ENCODE results near the gene TUBB3. TPM values are rescaled to one million over a fixed set of nuclear protein-coding genes. Genes with fewer than 3 reads are reported as not detected.

The TUBB3 gene
- total RNA-seq, 1 experiment from 2014 or later, result 52.1 TPM

GRCh38 chr16:89974870-89975269, 51.7 kb downstream of the TUBB3 start:
- BruUV-seq (replicated peaks), result no TSS peak
- Mint-ChIP-seq H3K36me3 (ENCODE audit: insufficient read depth, unreplicated experiment) (peaks cover 65% of the 10 kb centered on the region), H3K27ac (ENCODE audit: unreplicated experiment) (no peak overlapping the region), H3K9me3 (ENCODE audit: low read depth, unreplicated experiment) (no peaks in the 10 kb centered on the region), H3K4me1 (ENCODE audit: low read depth, unreplicated experiment) (peaks cover 25% of the 10 kb centered on the region), H3K4me3 (ENCODE audit: low read depth, unreplicated experiment) (no peak overlapping the region), H3K27me3 (ENCODE audit: unreplicated experiment) (no peaks in the 10 kb centered on the region)
- no peak for TF ChIP-seq CTCF (IDR thresholded peaks at IDR 0.05; ENCODE audit: unreplicated experiment)
- intact Hi-C loops (cut with micrococcal nuclease; ENCODE audit: unreplicated experiment), result no loop called here
- no peak for DNase-seq
- CTCF ChIA-PET, result interaction anchor here (0.5 kb wide), 1 partner anchor 26 kb away, joined by 5 read pairs; no protein-coding TSS in a partner anchor

- intact Hi-C loops (cut with micrococcal nuclease; ENCODE audit: unreplicated experiment), result no loop called here
- Mint-ChIP-seq H3K27ac (ENCODE audit: unreplicated experiment) (no peak overlapping the region), H3K27me3 (ENCODE audit: unreplicated experiment) (no peaks in the 10 kb centered on the region), H3K36me3 (ENCODE audit: insufficient read depth, unreplicated experiment) (peaks cover 58% of the 10 kb centered on the region), H3K9me3 (ENCODE audit: low read depth, unreplicated experiment) (no peaks in the 10 kb centered on the region), H3K4me3 (ENCODE audit: low read depth, unreplicated experiment) (no peak overlapping the region), H3K4me1 (ENCODE audit: low read depth, unreplicated experiment) (no peaks in the 10 kb centered on the region)
- DNase-seq, result no peak
- no TSS peak for BruUV-seq (replicated peaks)
- TF ChIP-seq CTCF (IDR thresholded peaks at IDR 0.05; ENCODE audit: unreplicated experiment), result no peak
- CTCF ChIA-PET, result interaction anchor here (0.6 kb wide), 1 partner anchor 39 kb away, joined by 4 read pairs; no protein-coding TSS in a partner anchor
Measured at GRCh38 chr16:89981414-89981813, 58.3 kb downstream of the TUBB3 start.

GRCh38 chr16:89982318-89982717, 59.2 kb downstream of the TUBB3 start:
- no peak for TF ChIP-seq CTCF (IDR thresholded peaks at IDR 0.05; ENCODE audit: unreplicated experiment)
- no TSS peak for BruUV-seq (replicated peaks)
- peaks cover 66% of the 10 kb centered on the region for H3K36me3 Mint-ChIP-seq (ENCODE audit: insufficient read depth, unreplicated experiment)
- intact Hi-C loops (cut with micrococcal nuclease; ENCODE audit: unreplicated experiment), result no loop called here
- CTCF ChIA-PET, result interaction anchor here (0.6 kb wide), 1 partner anchor 40 kb away, joined by 4 read pairs; no protein-coding TSS in a partner anchor
- H3K27me3 Mint-ChIP-seq (ENCODE audit: unreplicated experiment), result no peaks in the 10 kb centered on the region
- no peak for DNase-seq
- H3K9me3 Mint-ChIP-seq (ENCODE audit: low read depth, unreplicated experiment), result no peaks in the 10 kb centered on the region
- no peak overlapping the region for H3K4me3 Mint-ChIP-seq (ENCODE audit: low read depth, unreplicated experiment)
- H3K4me1 Mint-ChIP-seq (ENCODE audit: low read depth, unreplicated experiment), result no peaks in the 10 kb centered on the region
- no peak overlapping the region for H3K27ac Mint-ChIP-seq (ENCODE audit: unreplicated experiment)

- intact Hi-C loops (cut with micrococcal nuclease; ENCODE audit: unreplicated experiment), result no loop called here
- CTCF ChIA-PET, result no interaction called here
- H3K27me3 Mint-ChIP-seq (ENCODE audit: unreplicated experiment), result no peaks in the 10 kb centered on the region
- H3K36me3 Mint-ChIP-seq (ENCODE audit: insufficient read depth, unreplicated experiment), result peaks cover 57% of the 10 kb centered on the region
- H3K9me3 Mint-ChIP-seq (ENCODE audit: low read depth, unreplicated experiment), result no peaks in the 10 kb centered on the region
- DNase-seq, result no peak
- H3K4me3 Mint-ChIP-seq (ENCODE audit: low read depth, unreplicated experiment), result no peak overlapping the region
- H3K4me1 Mint-ChIP-seq (ENCODE audit: low read depth, unreplicated experiment), result no peaks in the 10 kb centered on the region
- no peak overlapping the region for H3K27ac Mint-ChIP-seq (ENCODE audit: unreplicated experiment)
- no peak for TF ChIP-seq CTCF (IDR thresholded peaks at IDR 0.05; ENCODE audit: unreplicated experiment)
- BruUV-seq (replicated peaks), result no TSS peak
Measured at GRCh38 chr16:89983536-89983935, 60.4 kb downstream of the TUBB3 start.
